CD4-positive, alpha-beta T cell treated with Interleukin-6 for 4 hours (primary cell): ENCODE data around the gene S100A2.
"Not testable (repeated sequence)": the region's sequence is repeated elsewhere in the genome, so short reads cannot be mapped to it uniquely, and the experiment has no call there.

Experiments used
- DNase-seq: peaks from one replicate; pipeline ENCODE4 v3.0.0-alpha.2; 2020; ENCODE audit warnings: mixed read lengths

S100A2 gene

GRCh38 chr1:153527023-153527682 lies 38.5 kb downstream of the S100A2 start:
- no peak for DNase-seq

GRCh38 chr1:153526132-153526543 lies 39.5 kb downstream of the S100A2 start:
- DNase-seq, result no peak

GRCh38 chr1:153525088-153525728 lies 40.4 kb downstream of the S100A2 start:
- no peak for DNase-seq

- not testable (repeated sequence) for DNase-seq
Observed at GRCh38 chr1:153522353-153523048, 43.1 kb downstream of the S100A2 start.

- not testable (repeated sequence) for DNase-seq
Observed at GRCh38 chr1:153521808-153522207, 43.8 kb downstream of the S100A2 start.

- DNase-seq, result no peak
Observed at GRCh38 chr1:153520818-153521476, 44.7 kb downstream of the S100A2 start.

- not testable (repeated sequence) for DNase-seq
Observed at GRCh38 chr1:153520137-153520691, 45.4 kb downstream of the S100A2 start.

GRCh38 chr1:153519242-153519641 lies 46.4 kb downstream of the S100A2 start:
- DNase-seq, result no peak

GRCh38 chr1:153515504-153516394 lies 49.9 kb downstream of the S100A2 start:
- DNase-seq, result no peak

GRCh38 chr1:153513666-153514065 lies 52.0 kb downstream of the S100A2 start:
- no peak for DNase-seq

GRCh38 chr1:153513023-153513422 lies 52.6 kb downstream of the S100A2 start:
- no peak for DNase-seq
